Fibroblast of villous mesenchyme (primary cell): ENCODE data around the gene AIG1. TPM values are rescaled to one million over a fixed set of nuclear protein-coding genes. Genes with fewer than 3 reads are reported as not detected.

Experiments used
- DNase-seq: peaks from one replicate; pipeline ENCODE4 v3.0.0-alpha.2; 2010; ENCODE audit warnings: low read depth
- H3K4me3 ChIP-seq: 2 replicates; pipeline ENCODE4 v1.5.1; 2011; ENCODE audit warnings: low read depth, mild to moderate bottlenecking, low read length
- total RNA-seq: library from RNA; depleted of rRNA; stranded (reverse); fragments of >200 nt; gene quantifications from 2 replicates; pipeline ENCODE4 v1.2.3, GENCODE V29; 2012
- TF ChIP-seq, protein P1 (sequence below): IDR thresholded peaks from 2 replicates; pipeline ENCODE4 v1.5.1; 2012; ENCODE audit warnings: low read depth, mild to moderate bottlenecking, low read length; ENCODE audit not compliant: insufficient read depth

Gene AIG1
- total RNA-seq, 1 donor = 44.9 TPM

- no peak for DNase-seq
- TF ChIP-seq, protein P1, sequence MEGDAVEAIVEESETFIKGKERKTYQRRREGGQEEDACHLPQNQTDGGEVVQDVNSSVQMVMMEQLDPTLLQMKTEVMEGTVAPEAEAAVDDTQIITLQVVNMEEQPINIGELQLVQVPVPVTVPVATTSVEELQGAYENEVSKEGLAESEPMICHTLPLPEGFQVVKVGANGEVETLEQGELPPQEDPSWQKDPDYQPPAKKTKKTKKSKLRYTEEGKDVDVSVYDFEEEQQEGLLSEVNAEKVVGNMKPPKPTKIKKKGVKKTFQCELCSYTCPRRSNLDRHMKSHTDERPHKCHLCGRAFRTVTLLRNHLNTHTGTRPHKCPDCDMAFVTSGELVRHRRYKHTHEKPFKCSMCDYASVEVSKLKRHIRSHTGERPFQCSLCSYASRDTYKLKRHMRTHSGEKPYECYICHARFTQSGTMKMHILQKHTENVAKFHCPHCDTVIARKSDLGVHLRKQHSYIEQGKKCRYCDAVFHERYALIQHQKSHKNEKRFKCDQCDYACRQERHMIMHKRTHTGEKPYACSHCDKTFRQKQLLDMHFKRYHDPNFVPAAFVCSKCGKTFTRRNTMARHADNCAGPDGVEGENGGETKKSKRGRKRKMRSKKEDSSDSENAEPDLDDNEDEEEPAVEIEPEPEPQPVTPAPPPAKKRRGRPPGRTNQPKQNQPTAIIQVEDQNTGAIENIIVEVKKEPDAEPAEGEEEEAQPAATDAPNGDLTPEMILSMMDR = no peak
- H3K4me3 ChIP-seq = no peak overlapping the region
These were observed 311.7 kb downstream of the AIG1 start for GRCh38 chr6:143372199-143372882.

GRCh38 chr6:143374014-143374413, 313.3 kb downstream of the AIG1 start:
- DNase-seq = no peak
- TF ChIP-seq, protein P1 = no peak
- no peak overlapping the region for H3K4me3 ChIP-seq

- TF ChIP-seq, protein P1 = no peak
- no peak for DNase-seq
- H3K4me3 ChIP-seq = no peak overlapping the region
These were observed 314.4 kb downstream of the AIG1 start for GRCh38 chr6:143375022-143375585.

- DNase-seq = no peak
- TF ChIP-seq, protein P1 = no peak
- no peak overlapping the region for H3K4me3 ChIP-seq
These were observed 315.7 kb downstream of the AIG1 start for GRCh38 chr6:143376375-143376774.

DNA sequence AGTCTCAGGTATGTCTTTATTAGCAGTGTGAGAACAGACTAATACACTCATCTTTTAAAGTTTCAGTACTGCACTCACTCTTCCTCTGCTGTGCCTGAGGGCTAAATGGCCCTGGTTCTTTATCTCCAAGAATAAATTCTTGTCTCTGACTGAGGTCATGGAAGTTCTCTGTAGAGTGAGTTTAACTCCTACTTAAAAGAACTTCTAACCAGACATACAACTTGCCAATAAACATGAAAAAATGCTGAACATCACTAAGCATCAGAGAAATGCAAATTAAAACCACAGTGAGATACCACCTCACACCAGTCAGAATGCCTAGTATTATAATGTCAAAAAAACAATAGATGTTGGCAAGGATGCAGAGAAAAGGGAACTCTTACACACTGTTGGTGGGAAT, 316.2 kb downstream of the AIG1 start:
- TF ChIP-seq, protein P1 = no peak
- H3K4me3 ChIP-seq = no peak overlapping the region
- DNase-seq = no peak

- TF ChIP-seq, protein P1 = no peak
- no peak for DNase-seq
These were observed 324.9 kb downstream of the AIG1 start for GRCh38 chr6:143385636-143386035.

More at GRCh38 chr6:143385636-143386035, 324.9 kb downstream of the AIG1 start:
- H3K4me3 ChIP-seq = no peak overlapping the region
